HG03558 (cell line): ENCODE results near the gene SLC7A7.
"Not testable (repeated sequence)": the region's sequence is repeated elsewhere in the genome, so short reads cannot be mapped to it uniquely, and the experiment has no call there.

ENCODE experiments used
- ATAC-seq: cut with Tn5 transposase; IDR thresholded peaks from one replicate; pipeline ENCODE4 v1.9.1; 2021; ENCODE audit warnings: moderate number of reproducible peaks; ENCODE audit not compliant: unreplicated experiment; ENCODE audit errors: extremely low read depth

SLC7A7 gene

DNA sequence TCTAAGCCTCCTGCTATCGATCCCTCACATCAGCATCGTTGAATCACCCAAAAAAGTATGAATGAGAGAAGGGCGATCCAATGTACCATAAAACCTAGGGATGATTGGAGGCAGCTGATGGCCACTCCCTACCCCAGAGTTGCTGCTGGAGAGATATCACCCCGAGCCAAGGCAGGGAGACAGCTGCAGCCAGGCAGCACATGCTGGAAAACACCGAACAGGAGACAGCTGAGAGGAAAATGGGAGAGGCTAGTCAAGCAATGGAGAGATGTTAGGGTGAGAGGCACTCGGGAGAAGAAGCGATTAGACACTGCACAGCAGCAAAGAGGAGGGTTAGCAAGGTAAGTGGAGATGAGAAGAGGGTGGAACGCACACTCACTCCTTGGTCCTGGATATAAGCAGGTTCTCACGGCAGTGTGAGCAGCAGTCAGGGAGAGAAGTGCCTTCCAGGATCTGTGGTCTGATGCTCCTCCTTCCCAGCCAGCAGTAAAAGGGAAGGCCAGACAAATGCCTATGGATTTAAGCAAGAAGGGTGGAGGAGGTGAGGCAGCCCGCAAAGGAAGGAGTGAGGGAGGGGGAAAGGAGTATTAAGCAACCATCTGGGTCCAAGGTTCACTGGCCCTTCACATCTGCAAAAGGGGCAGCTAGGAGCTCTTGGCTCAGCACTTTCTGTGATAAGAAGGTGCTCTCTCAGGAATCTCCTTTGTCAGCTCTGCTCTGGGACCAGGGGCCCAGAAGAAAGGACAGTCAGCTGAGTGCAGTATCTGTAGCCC, at the start of gene SLC7A7:
SLC7A7 (minus strand) TSS at position 495 of the 773 bp plus-strand sequence. CDS start 2,037 bp downstream, outside the sequence.
- no peak for ATAC-seq

DNA sequence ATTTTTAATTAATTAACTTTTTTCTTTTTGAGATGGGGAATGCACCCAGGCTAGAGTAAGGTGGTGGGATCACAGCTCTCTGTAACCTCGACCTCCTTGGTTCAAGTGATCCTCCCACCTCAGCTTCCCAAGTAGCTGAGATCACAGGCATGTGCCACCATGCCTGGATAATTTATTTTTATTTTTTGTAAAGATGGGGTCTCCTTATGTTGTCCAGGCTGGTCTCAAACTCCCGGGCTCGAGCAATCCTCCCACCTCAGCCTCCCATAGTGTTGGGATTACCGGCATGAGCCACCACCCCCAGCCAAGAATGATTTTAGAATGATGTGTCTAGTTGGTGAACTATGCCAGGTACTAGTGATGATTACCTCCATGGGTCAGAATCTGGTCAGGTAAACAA, 49.7 kb upstream of the SLC7A7 start:
- no peak for ATAC-seq

DNA sequence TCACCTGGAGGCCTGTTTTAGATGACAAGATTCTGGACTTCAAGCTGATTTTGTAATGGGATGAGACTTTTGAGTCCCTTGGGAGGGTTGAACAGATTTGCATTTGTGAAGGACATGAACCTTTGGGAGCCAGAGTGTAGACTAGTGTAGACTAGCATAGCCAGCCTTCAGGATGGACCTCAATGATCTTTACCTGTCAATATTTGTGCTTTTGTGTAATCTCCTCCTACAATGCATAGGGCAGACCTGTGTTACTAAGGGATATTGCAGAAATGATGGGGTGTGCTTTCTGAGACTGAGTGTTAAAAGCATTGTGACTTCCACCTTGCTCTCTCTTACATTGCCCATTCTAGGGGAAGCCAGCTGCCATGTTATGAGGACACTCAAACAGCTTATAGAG, 46.4 kb upstream of the SLC7A7 start:
- ATAC-seq: no peak

DNA sequence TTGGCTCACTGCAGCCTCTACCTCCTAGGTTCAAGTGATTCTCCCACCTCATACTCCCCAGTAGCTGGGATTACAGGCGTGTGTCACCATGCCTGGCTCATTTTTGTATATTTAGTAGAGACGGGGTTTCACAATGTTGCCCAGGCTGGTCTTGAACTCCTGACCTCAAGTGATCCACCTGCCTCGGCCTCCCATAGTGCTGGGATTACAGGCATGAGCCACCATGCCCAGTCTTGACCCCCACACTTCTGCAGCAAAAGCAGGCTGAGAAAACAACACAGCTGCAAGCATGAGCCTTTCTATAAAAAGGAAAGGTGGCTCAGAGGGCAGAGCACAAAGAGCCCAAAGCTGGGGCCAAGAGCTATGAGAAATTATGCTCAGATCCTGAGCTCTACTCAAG, 45.1 kb upstream of the SLC7A7 start:
- not testable (repeated sequence) for ATAC-seq

DNA sequence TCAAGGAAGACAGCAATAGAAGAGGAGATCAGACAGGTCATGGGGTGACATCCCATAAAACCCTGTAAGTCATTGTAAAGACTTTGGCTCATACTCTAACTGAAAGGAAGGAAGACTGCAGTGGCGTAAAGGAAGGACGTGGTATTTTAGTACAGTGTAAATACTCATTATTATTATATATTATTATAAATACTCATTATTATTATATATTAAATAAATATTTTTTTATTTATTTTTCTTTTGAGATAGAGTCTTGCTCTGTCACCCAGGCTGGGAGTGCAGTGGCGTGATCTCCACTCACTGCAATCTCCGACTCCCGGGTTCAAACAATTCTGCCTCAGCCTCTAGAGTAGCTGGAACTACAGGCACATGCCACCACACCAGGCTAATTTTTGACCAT, 41.2 kb upstream of the SLC7A7 start:
- ATAC-seq: no peak

DNA sequence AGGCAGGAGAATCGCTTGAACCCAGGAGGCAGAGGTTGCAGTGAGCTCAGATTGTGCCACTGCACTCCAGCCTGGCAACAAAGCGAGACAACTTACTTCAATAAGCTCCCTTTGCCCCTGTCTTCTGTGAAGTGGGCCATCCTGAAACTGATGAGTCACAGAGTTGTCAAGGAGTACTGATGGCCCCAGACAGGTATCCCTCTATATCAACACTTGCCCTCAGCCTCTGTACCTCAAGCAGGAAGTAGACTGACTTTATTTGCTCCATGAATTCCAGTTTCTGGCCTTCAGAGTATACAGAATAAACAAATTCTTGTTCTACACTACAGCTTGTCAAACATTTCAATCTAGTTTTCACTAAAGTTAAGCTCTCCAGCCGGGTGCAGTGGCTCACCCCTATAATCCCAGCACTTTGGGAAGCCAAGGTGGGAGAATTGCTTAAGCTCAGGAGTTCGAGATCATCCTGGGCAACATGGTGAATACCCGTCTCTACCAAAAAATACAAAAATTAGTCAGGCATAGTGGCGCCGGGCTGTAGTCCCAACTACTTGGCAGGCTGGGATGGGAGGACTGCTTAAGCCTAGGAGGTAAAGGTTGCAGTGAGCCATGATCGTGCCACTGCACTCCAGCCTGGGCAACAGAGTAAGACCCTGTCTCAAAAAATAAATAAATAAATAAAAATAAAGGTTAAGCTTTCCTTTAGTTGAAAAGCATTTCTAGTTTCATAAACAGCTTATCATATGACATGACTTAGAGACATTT, 39.9 kb upstream of the SLC7A7 start:
- ATAC-seq: no peak

DNA sequence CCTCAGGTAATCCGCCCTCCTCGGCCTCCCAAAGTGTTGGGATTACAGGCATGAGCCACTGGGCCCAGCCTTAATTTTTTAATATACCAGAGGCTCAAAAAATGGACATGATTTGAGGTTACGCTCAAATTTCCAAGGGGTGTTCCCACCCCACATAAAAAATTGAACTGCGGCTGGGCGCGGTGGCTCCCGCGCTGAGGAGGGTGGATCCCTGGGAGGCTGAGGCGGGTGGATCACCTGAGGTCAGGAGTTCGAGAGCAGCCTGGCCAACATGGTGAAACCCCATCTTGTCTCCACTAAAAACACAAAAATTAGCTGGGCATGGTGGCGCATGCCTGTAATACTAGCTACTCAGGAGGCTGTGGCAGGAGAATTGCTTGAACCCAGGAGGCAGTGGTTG, 39.1 kb upstream of the SLC7A7 start:
- ATAC-seq: not testable (repeated sequence)

DNA sequence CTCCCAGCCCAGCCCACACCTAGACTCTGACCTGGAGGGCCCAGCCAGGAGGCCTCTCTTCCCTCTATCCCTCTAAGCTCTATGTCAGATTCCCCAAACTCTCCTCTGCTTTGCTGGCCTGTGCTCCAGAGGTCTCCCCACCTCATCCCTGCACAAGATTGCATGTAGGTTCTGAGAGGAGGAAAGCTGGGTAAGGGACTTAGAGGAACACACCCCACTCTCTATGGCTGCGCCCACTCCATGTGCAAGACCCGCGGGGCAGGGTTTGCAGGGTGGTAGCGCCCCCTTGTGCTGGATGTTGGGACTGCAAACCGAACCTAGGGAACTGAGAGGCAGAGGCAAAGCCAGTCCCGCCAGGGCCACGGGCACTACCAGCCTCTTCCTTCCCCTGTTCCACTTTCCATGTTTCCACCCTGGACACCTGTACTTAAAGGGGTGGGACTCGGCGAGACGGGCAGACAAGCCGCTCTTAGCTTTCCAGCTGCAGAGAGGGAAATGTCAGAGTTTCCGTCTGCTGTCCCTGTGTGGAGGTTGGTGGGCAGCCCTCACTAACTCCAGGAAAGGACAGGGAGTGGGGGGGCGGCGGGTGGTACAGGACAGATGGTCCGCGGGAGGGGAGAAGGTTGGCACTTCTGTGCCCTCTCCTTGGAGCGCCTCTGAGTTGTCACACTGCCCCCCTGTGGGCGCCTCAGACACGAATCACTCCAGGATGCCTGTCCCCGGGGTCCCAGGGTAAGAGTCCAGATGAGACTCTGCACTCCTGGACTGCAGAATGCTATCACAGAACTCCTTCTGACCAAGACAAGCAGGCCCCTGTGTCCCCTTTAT, 37.9 kb upstream of the SLC7A7 start:
- ATAC-seq: no peak

DNA sequence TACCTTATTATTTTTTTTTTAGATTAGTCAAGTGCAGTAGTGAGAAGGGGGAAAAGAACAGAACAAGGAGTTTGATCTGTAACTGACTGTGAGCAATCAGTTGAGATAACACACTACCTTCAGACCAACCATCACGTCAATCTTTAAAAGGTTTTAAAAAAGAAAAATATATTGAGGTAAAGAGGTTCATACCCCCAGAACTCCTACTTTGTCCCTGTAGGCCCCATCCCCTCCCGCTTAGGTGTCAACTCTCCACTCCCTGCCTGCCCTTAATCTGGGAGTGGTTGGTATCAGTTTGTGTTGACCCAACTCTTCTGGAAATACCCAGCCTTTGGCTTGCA, 37.3 kb upstream of the SLC7A7 start:
- ATAC-seq: no peak

DNA sequence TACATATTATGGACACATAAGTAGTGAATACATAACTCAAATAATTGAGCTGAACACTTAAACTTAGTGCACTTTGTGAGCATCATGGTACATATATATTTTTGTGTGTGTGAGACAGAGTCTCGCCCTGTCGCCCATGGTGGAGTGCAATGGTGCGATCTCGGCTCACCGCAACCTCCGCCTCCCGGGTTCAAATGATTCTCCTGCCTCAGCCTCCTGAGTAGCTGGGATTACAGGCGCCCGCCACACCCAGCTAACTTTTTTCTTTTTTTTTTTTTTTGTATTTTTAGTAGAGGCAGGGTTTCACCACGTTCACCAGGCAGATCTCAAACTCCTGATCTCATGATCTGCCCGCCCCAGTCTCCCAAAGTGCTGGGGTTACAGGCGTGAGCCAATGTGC, 36.9 kb upstream of the SLC7A7 start:
- not testable (repeated sequence) for ATAC-seq

DNA sequence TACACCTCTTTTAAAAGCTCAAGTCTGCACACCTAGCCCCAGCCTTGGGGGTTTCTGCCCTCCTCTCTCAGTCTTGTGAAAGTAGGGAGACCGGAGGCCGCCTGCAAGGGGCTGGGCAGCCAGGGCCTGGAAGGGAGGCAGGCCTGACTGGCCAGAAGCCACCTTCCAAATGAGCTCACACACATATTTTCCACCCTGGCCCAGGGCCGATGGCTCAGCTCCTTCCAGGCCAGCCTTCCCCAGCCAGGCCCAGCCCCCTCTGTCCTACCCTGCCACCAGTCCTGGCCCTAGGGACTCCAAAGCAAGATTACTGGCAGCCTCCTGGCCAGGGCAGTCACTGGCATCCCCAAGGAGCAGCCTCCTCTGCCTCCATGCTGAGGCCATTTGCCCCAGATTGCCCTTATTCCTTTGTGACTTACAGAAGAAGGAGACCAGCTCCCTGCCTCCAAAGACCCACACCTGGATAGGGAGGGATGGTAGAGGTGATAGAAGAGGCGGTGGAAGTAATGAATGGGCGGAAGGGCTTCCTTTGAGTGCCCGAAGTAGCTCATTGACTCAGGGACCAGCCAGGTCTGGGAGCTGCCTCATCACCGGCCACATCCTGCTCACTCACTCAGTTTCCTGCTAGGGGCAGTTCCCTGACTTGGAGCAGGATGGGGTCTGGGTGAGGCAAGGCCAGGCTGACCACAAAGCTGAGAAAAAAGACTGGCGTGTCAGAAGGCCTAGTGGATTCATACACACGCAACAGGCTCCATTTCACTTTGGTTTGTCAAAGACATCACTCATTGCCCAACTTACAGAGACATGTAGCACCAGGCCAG, 35.9 kb upstream of the SLC7A7 start:
- ATAC-seq: no peak

DNA sequence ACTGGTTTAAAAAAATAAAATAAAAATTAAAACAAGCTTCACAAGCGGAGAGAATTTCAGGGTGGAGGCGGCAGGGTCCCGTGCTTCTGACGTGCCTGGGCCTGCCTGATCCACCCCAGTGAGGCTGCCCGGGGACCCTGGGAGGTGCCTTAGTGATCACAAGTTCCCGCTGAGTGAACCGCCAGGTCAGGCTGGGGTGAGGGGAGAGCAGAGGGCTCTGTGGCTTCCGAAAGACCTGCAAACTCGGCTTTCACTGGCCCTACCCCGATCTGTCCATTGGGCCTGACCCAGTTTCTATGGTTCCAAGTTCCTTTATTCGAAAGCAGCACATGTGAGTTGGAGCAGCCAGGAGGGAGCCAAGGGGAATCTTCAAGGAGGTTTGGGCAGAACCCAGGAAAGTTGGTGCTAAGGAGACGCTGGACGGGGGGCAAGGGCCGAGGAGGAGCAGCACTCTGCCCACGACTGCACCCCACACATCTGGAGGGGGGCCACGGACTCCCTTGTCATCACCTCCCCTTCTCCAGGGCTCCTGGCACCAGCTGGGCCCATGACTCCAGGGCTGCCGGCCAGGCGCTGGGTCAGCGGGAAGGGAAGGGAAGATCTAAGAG, 34.1 kb upstream of the SLC7A7 start:
- no peak for ATAC-seq

DNA sequence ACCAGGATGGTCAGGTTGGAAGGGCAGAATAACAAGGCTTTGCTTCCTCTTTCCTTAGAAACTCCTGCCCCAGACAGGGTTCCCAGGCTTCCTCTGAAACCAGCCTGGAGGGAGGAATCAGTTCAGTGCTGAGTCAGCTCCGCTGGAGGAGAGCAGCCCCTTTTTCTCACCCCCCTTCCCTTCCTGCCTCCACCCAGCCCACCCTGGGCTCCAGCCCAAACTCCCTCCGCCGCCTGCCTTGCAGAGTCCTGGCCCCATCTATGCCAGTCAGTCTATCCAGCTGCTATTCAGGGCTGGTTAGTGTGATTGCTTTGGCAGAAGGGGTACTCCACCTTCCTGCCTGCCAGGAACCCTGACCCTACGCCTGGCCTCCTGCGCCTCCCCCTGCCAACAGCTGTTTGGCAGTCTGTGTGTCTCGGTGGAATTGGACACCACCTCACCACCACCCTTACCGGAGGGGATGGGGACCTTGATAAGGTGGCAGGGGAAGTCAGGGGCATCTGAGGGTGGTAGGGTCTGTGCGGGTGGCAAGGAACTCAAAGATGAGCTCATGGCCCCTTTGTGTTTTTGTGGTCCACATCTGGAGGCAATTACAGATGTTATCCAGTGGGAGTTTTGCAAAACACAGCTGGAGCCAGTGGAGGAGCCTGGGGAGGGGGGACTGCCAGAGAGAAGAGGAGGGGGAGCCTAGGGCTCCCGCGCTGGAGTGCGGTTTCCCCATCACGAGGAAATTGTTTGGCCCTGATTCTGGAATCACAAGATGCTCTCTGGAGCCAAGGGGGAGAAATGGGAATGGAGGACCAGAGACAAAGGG, 33.3 kb upstream of the SLC7A7 start:
- no peak for ATAC-seq

DNA sequence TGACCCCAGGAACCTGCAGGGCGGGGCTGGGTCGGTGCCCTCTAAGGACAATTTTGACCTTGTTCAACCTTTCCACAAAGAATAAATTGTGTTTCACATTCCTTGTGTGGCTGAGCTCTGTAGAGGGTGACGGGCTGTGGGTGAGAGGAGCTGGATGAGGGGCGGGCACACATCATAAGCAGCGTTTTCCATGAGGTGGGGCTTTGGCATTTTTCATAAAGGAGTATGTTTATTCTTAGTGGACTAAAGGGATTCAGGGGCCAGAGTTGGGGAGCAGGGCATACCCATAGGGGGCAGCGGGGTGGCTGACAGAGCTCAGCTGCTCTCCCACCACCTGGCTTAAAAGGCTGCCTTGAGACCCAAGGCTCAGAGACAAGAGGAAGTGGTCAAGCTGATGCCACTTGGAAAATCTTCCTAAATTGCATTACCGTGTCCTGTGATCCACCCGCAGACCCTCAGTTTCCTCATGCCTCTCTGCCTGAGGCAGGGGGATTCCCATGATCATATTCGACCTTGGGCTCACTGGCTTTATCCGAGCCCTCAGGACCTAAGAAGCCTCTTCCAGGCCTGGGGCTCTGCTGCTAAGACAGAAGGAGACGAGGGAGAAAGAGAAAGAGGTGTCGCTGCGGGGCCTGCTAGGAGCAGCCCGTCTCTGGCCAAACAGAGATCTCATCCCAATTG, 32.6 kb upstream of the SLC7A7 start:
- ATAC-seq: no peak

DNA sequence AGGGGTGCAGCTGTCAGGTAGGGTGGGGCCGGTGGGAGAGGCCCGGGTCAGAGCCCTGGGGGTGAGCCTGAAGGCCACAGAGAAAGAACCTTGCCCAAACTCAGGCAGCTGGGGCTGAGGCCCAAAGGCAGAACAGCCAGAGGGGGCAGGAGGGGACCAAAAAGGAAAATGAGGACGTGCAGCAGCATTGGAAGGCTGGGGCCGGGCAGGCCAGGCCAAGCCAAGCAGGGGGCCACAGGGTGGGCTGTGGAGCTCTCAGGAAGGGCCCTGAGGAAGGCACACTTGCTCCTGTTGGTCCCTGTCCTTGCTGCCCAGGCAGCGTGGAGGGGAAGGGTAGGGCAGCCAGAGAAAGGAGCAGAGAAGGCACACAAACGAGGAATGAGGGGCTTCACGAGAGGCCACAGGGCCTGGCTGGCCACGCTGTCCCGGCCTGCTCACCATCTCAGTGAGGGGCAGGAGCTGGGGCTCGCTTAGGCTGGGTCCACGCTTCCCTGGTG, 31.6 kb upstream of the SLC7A7 start:
- no peak for ATAC-seq

DNA sequence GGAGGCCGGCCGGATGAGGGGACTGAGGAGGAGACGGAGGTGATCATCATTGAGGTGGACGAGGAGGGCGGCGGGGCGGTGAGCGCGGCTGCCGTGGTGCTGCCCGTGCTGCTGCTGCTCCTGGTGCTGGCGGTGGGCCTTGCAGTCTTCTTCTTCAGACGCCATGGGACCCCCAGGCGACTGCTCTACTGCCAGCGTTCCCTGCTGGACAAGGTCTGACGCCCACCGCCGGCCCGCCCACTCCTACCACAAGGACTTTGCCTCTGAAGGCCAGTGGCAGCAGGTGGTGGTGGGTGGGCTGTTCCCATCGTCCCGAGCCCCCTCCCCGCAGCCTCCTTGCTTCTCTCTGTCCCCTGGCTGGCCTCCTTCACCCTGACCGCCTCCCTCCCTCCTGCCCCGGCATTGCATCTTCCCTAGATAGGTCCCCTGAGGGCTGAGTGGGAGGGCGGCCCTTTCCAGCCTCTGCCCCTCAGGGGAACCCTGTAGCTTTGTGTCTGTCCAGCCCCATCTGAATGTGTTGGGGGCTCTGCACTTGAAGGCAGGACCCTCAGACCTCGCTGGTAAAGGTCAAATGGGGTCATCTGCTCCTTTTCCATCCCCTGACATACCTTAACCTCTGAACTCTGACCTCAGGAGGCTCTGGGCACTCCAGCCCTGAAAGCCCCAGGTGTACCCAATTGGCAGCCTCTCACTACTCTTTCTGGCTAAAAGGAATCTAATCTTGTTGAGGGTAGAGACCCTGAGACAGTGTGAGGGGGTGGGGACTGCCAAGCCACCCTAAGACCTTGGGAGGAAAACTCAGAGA, 30.8 kb upstream of the SLC7A7 start:
- no peak for ATAC-seq

DNA sequence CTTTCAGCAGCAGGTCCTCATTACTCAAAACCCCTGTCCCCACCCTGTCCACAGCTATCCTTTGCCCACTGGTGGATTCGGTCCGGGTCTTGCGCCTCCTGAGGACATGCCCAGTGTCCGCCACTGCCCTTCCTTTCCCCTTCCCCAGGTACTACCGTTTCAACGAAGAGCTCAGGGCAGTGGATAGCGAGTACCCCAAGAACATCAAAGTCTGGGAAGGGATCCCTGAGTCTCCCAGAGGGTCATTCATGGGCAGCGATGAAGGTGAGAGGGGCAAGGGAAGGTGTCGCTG, 29.8 kb upstream of the SLC7A7 start:
- no peak for ATAC-seq
